NCI-H1694 treated with DMSO at 0.1 percent for 48 hours (cell line): ENCODE results near the gene LARGE1.

Experiments used
- DNase-seq: peaks from one replicate; lab custom pipeline; 2025; lab: John Stamatoyannopoulos, UW

LARGE1 gene

DNA sequence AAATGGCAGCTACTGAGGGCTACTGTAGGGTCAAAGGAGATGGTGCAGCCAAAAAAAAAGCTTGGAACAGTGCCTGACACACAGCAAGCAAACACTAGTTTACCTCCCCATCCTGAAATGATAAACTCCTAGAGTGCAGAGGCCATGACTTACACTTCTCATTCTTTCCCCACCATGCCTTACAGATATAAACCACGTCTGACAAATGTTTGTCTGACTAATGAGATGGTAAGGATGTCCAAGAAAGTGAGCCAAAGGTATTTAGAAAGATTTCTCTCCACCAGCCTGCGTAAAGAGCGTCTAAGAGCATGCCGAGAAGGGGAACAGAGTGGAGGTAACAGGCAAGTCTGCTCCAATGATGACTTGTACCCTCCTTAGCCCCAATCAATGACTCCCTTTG lies 99.0 kb downstream of the LARGE1 start:
- no peak for DNase-seq

DNA sequence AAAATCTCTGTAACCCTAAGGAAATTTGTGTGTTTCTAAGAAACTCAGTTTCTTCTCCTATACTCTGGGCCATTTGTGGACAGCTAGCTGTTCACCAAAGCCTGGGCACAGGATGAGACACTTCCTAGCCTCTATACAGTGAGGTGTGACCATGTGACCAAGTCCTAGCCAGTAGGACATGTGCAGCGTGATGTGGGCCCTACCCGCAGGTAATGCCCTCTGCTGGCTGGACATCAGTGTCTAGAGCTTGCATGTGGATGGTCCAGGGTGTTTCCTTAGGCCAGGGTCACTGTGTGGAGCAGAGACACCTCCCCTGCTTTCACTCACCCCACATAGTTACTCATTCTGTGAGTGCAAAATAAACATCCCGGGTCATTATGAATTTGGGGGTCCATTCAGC lies 100.5 kb downstream of the LARGE1 start:
- no peak for DNase-seq

DNA sequence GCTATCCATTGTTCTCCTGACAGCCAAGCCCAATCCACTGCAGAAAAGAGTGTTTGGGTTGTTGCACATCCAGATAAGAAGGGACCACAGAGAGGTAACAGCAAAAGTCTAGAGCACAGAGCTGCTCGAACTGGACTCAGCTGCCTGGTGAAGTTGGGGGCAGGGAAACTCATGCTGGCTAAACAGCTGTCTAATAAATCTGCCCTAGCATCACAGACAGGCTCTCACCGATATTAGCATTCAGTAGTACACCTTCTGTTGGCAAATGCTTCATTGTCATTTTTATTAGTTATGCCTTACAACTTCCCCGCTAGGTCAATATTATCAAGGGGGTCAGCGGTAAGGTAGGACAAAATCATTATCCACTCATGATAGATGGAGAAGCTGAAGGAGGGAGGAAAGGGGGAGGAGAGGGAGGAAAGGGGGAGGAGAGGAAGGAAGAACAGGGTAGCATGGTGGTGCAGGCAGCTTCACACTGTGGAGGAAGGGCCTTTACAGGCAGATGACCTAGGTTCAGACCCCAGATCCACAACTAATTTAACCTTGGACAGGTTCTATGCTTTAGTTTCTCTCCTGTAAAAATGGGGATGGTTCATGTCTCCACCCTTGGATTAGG lies 102.7 kb downstream of the LARGE1 start:
- DNase-seq = no peak

DNA sequence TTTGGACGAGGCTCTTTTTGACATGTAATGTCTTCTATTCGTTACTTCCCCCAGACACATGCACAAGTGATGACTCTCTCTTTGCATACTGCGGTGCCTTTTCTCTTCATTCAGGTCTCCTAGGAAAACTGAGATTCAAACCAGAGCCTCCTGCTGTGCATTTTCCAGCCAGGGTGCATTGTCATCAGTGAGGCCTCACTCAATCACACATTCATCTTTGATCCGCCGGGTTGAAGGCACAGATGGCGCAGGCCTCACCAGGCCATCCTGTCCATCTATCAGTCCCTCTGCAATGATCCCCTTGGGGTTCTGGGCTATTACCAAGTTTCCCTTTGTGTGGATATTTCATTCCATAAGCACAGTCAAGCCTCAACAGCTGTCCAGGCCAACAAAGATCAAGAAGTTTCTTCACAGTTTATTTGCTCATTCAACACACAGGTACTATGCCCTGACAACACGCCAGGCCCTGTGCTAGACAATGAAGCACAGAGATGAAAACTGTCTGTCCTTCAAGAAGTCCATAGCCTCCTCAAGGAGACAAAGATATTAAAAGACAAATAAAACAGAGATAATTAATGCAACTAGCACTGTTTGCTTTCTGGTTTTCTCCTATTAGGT lies 107.8 kb downstream of the LARGE1 start:
- no peak for DNase-seq

- no peak for DNase-seq
Measured at GRCh38 chr22:33811686-33812085, 108.6 kb downstream of the LARGE1 start.

DNA sequence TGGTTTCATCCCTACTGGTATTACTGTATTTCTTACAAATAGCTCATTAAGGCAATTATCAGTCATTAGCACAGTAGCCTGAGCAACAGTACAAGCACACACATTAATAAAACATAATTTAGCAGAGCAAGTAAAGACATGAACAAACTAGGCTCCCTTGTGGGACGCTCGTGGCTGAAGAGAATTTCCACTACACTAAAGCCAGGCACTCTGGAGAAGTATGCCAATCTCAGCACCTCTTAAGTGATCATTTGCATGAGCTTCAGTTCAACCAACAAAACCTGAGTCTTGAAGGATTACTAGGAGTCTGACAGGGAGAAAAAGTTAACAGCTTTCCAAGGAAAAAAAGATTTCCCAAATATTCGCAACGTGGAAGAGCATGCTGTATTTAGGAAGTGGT lies 109.1 kb downstream of the LARGE1 start:
- no peak for DNase-seq

- no peak for DNase-seq
Measured at GRCh38 chr22:33807470-33807869, 112.8 kb downstream of the LARGE1 start.

DNA sequence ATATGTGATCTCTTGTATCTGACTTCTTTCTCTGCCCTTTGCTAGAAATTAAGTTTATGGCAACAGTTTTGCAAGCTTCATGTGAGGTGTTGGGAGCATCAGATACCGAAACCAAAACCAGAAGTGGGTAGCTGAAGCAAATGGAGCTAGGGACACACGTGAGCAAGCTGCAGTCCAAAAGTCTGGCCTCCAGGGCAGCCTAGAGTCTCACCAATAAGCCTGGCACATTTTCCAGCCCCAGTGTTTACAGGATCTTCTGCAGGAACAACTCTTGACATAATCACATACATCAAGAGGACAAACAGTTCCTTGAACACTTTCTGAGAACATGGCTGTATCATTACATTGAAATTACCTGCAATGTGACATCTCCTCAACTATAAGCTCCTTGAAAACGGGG lies 114.1 kb downstream of the LARGE1 start:
- DNase-seq = no peak

- peak; percentile 89 for DNase-seq
Measured at GRCh38 chr22:33803371-33804282, 116.6 kb downstream of the LARGE1 start.

DNA sequence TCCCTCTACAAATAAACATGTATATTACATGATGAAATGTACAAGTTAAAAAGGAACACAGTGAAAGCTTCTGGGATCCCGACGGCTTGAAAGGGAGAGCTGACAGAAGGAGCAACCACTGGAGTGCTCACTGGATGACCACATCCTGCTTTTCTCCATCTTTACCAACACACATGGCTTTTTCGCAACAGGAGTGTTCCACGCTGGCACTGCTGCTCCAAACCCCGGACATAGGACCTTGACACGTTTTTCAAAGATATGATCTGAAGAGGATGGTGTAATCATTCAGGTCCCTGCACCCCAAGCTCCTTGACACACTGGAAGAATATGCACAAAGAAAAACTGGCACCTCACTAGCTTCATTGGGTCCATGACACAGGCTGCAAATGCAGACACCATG lies 121.9 kb downstream of the LARGE1 start:
- no peak for DNase-seq

DNA sequence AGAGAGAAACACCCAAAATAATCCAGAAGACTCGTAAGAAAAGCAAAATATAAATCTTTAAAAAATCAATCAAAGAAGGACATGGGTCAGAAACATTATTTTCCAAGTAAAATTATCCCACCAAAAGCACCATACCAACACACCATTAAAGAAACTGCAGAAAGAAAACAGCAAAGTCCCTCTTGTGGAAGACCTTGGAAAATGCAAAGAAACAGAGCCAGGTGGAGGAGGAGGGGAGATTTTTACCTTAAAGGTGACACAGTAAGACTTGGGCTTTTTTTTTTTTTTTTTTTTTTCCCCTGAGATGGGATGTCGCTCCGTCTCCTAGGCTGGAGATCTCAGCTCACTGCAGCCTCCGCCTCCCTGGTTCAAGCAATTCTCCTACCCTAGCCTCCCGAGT lies 123.8 kb downstream of the LARGE1 start:
- DNase-seq = peak; percentile 12

DNA sequence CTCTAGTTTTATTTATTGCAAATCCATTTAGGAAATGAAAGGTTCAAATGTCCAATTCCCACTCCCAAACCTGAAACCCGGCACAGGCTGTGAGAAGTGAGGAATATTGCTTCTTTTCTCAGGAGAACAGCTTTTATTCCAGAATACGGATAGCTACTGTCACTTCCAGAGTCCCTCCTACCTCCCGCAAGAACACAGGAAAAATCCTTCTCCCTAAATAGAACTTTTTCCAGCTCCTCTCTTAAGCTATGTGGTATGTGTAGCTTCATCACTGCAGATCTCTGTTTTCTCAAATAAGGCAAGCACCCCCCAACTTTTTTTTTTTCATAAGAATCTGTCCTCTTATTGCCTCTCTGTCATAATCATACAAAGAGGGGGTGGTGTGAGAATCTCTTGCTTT lies 126.8 kb downstream of the LARGE1 start:
- DNase-seq = no peak

DNA sequence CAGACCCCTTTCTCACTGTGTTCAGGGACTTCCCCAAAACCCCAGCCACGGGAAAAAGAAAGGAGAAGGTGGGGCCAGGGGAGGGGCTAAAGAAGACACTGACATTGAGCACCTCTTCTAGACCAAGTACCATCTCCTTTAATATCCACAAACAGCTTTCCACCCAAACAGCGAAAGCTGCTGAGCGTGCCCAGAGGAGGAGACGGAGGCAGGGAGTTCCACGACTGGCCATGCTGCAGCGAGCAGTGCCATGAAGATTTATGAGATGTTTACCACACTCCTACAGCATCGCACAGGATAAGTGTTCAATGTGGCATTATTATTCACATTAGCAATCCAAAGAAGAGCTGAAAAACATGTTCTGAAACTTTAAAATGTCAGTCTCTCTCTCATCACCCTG lies 127.4 kb downstream of the LARGE1 start:
- no peak for DNase-seq

DNA sequence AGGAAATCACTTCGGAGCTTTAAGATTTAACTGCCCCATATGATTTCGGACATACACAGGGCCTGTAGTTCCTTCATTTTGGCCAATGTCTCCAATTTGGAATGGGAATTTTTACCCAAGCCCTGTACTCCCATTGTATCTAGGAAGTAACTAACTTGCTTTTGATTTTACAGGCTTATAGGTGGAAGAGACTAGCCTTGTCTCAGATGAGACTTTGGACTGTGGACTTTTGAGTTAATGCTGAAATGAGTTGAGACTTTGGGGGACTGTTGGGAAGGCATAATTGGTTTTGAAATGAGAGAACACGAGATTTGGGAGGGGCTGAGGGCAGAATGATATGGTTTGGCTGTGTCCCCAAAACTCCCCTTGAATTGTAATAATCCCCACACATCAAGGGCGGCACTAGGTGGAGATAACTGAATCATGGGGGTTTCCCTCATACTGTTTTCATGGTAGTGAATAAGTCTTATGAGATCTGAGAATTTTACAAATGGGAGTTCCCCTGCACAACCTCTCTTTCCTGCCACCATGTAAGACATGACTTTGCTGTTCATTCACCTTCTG lies 130.5 kb downstream of the LARGE1 start:
- DNase-seq = no peak

GRCh38 chr22:33788927-33789326 lies 131.3 kb downstream of the LARGE1 start:
- DNase-seq = no peak

GRCh38 chr22:33787645-33788456 lies 132.4 kb downstream of the LARGE1 start:
- DNase-seq = no peak

DNA sequence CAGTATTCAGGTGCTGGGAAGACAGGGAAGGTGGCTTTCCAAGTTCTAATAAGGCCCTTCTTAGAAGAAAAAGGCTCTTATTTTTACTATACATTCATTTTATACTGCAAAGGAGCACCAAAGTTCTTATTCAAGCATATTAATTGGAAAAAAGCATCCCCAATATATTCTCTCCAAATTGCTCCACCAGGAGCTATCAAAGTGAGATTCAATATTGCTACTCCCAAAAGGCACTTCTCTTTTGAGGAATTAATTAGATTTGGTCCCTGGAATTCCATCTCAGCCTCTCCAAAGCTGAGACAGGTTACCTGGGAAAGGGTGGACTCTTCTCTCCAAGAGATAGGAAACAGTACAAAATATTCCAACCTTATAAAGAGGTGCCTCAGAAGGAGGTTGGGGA lies 134.1 kb downstream of the LARGE1 start:
- no peak for DNase-seq

DNA sequence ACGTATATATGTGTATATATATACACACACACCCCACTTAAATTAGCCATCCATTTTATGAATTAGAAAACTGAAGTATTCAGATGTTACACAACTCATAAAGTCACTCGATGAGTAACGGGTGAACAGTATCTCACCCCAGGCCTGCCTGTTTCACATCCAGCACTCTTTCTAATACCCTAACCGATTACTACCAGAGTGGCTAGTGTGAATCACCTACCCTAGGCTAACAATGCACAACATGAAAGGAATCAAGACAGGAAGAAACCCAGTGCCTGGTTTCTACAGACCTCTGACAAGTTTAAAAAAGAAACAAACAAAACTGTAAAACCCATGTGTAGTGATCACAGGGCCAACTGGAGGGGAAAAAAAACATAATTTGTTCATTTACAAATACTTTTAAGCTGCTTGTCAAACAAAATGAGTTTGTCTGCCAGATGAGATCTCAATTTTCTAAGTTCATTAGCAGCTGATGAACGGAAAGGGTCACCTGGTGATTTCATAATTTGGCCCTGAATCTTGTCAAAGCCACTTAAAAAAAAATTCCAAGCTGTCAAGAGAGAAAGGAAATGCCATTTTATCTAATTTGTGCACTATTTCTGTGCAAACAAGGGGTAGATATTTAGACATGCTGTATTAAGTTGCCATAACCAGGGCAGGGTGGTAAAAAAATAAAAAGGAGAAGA lies 134.8 kb downstream of the LARGE1 start:
- DNase-seq = no peak

GRCh38 chr22:33781411-33781810 lies 138.9 kb downstream of the LARGE1 start:
- DNase-seq = no peak

- DNase-seq = no peak
Measured at GRCh38 chr22:33780531-33781136, 139.6 kb downstream of the LARGE1 start.

DNA sequence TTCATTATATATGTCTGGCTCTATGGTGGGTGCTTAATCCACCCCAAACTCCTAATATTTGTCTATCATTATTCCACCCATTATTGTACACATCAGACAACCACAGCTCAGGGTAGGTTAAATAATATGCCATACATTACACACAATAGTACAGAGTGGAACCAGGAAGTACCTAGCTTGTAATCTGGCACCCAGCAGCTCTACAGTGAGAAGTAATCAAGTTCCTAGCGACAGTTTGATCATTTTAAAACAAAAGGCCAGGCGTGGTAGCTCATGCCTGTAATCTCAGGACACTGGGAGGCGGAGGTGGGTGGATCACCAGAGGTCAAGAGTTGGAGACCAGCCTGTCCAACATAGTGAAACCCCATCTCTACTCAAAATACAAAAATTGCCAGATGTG lies 141.0 kb downstream of the LARGE1 start:
- DNase-seq = no peak
